NB4 (cell line): ENCODE results near the gene NCOA1.
A peak's percentile ranks its signal among the peaks of the same experiment; 100 is the strongest.

ENCODE experiments used
- CTCF ChIP-seq: IDR thresholded peaks from one replicate; pipeline ENCODE4 v1.5.1; 2012; ENCODE audit warnings: low read depth, low read length
- POLR2A ChIP-seq: IDR thresholded peaks from 2 replicates; pipeline ENCODE4 v1.6.1; 2011; ENCODE audit warnings: mild to moderate bottlenecking; ENCODE audit not compliant: insufficient read length; ENCODE audit errors: extremely low read depth

- TF ChIP-seq CTCF (peak; percentile 44), POLR2A (peak; percentile 89)
Measured at GRCh38 chr2:24792874-24793760, 302.1 kb downstream of the NCOA1 start, which contains the start of the genes CENPO and PTRHD1.
